HepG2 (cell line): ENCODE data around the gene FTSJ1.

ENCODE experiments used
- ESRRA ChIP-seq: sonication (generic); formaldehyde crosslinking; IDR thresholded peaks from 2 replicates; pipeline ENCODE4 v1.5.1; 2020; ENCODE audit warnings: mild to moderate bottlenecking, low read depth, missing genetic modification reagents
- HOXA3 ChIP-seq: sonication (generic); formaldehyde crosslinking; IDR thresholded peaks from 2 replicates; pipeline ENCODE4 v1.5.0; 2020; ENCODE audit warnings: missing genetic modification reagents
- KDM1A ChIP-seq: IDR thresholded peaks from 2 replicates; pipeline ENCODE4 v1.6.1; 2016; ENCODE audit warnings: missing compliant biosample characterization
- TF ChIP-seq, protein P1 (sequence below): sonication (generic); formaldehyde crosslinking; IDR thresholded peaks from 2 replicates; pipeline ENCODE4 v1.5.0; 2020; ENCODE audit warnings: mild to moderate bottlenecking, missing genetic modification reagents, moderate library complexity

- TF ChIP-seq HOXA3 (CRISPR knock-in tag) (no peak), ESRRA (no peak), KDM1A (CRISPR knock-in tag) (no peak)
- TF ChIP-seq, protein P1, sequence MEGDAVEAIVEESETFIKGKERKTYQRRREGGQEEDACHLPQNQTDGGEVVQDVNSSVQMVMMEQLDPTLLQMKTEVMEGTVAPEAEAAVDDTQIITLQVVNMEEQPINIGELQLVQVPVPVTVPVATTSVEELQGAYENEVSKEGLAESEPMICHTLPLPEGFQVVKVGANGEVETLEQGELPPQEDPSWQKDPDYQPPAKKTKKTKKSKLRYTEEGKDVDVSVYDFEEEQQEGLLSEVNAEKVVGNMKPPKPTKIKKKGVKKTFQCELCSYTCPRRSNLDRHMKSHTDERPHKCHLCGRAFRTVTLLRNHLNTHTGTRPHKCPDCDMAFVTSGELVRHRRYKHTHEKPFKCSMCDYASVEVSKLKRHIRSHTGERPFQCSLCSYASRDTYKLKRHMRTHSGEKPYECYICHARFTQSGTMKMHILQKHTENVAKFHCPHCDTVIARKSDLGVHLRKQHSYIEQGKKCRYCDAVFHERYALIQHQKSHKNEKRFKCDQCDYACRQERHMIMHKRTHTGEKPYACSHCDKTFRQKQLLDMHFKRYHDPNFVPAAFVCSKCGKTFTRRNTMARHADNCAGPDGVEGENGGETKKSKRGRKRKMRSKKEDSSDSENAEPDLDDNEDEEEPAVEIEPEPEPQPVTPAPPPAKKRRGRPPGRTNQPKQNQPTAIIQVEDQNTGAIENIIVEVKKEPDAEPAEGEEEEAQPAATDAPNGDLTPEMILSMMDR (CRISPR knock-in tag) = peak; percentile 58
Observed at GRCh38 chrX:48468693-48469691, 7.0 kb upstream of the FTSJ1 start.
